HepG2 (cell line): ENCODE data around the gene RPP21. TPM values are rescaled to one million over a fixed set of nuclear protein-coding genes. Genes with fewer than 3 reads are reported as not detected.
A peak's percentile ranks its signal among the peaks of the same experiment; 100 is the strongest.

Source experiments
- RBFOX2 ChIP-seq: fragments of 200-400 bp; formaldehyde crosslinking; IDR thresholded peaks from 2 replicates; pipeline ENCODE4 v1.6.1; 2017; ENCODE audit warnings: low read depth, mild to moderate bottlenecking, low read length
- RNF219 ChIP-seq: sonication (generic); formaldehyde crosslinking; IDR thresholded peaks from 2 replicates; pipeline ENCODE4 v1.5.0; 2020; ENCODE audit warnings: mild to moderate bottlenecking, missing genetic modification reagents
- SNAPC4 ChIP-seq: sonication (generic); formaldehyde crosslinking; IDR thresholded peaks from 2 replicates; pipeline ENCODE4 v1.4.0; 2020; ENCODE audit warnings: mild to moderate bottlenecking, missing genetic modification reagents
- SP2 ChIP-seq: sonication (generic); formaldehyde crosslinking; IDR thresholded peaks from 2 replicates; pipeline ENCODE4 v1.5.1; 2020; ENCODE audit warnings: mild to moderate bottlenecking, missing genetic modification reagents
- UBTF ChIP-seq: sonication (generic); formaldehyde crosslinking; IDR thresholded peaks from 2 replicates; pipeline ENCODE4 v1.4.0; 2020; ENCODE audit warnings: mild to moderate bottlenecking, missing genetic modification reagents
- ZNF318 ChIP-seq: sonication (generic); formaldehyde crosslinking; IDR thresholded peaks from 2 replicates; pipeline ENCODE4 v1.4.0; 2020; ENCODE audit warnings: mild to moderate bottlenecking, missing genetic modification reagents
- ZUFSP ChIP-seq: sonication (generic); formaldehyde crosslinking; IDR thresholded peaks from 2 replicates; pipeline ENCODE4 v1.9.0; 2021; ENCODE audit warnings: missing genetic modification reagents, mild to moderate bottlenecking, borderline replicate concordance
- polyA plus RNA-seq, 8 experiments: library from polyadenylated mRNA; depleted of rRNA in 3 of 8; stranded (reverse) in 7 of 8; unstranded in 1 of 8; fragments of >200 nt; fragmentation: Illumina TruSeq in 4 of 8; extraction: Trizol in 4 of 8; gene quantifications; 2 replicates each; pipeline versions ENCODE4 v1.2.1 to v1.2.3, GENCODE V29; 2011 to 2016; ENCODE audit warnings: low read depth in 4 of 8, missing spikeins in 1 of 8, mixed read lengths in 1 of 8; ENCODE audit not compliant: insufficient read depth in 1 of 8
- total RNA-seq, 5 experiments: library from RNA; depleted of rRNA; stranded (reverse); fragments of >200 nt; fragmentation: Illumina TruSeq; extraction: Trizol; gene quantifications; 2 replicates each; pipeline ENCODE4 v1.2.3, GENCODE V29; 2016; ENCODE audit warnings: low read depth in 1 of 5

RPP21 gene
- total and polyA plus RNA-seq, 2 of the 13 experiments (the other 11 are each of a cell fraction or from before 2014, with no cell fraction given) = 53.1 to 72.3 TPM

- no peak for TF ChIP-seq ZNF318 (CRISPR knock-in tag)
- no peak for TF ChIP-seq ZUFSP (CRISPR knock-in tag)
- TF ChIP-seq UBTF = peak; percentile 75
- TF ChIP-seq RNF219 (CRISPR knock-in tag) = no peak
- peak; percentile 99 for TF ChIP-seq RBFOX2
- peak; percentile 68 for TF ChIP-seq SP2 (CRISPR knock-in tag)
- TF ChIP-seq SNAPC4 (CRISPR knock-in tag) = peak; percentile 59
Observed at GRCh38 chr6:30326526-30327231, 18.3 kb upstream of the RPP21 start, which contains the start of gene TRIM39 (continued).
